ENCODE results near the gene ZIC4.

ZIC4 gene

GRCh38 chr3:147415874-147416273 is 9.5 kb upstream of the ZIC4 start:
- TF ChIP-seq, protein P1, sequence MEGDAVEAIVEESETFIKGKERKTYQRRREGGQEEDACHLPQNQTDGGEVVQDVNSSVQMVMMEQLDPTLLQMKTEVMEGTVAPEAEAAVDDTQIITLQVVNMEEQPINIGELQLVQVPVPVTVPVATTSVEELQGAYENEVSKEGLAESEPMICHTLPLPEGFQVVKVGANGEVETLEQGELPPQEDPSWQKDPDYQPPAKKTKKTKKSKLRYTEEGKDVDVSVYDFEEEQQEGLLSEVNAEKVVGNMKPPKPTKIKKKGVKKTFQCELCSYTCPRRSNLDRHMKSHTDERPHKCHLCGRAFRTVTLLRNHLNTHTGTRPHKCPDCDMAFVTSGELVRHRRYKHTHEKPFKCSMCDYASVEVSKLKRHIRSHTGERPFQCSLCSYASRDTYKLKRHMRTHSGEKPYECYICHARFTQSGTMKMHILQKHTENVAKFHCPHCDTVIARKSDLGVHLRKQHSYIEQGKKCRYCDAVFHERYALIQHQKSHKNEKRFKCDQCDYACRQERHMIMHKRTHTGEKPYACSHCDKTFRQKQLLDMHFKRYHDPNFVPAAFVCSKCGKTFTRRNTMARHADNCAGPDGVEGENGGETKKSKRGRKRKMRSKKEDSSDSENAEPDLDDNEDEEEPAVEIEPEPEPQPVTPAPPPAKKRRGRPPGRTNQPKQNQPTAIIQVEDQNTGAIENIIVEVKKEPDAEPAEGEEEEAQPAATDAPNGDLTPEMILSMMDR (IDR thresholded peaks at IDR 0.05) = no peak
- DNase-seq = no peak
- peaks cover 100% of the 10 kb centered on the region for H3K27me3 Mint-ChIP-seq (ENCODE audit: low read depth, poor library complexity)
- no peaks in the 10 kb centered on the region for H3K36me3 Mint-ChIP-seq (ENCODE audit: low read depth)
- no peak overlapping the region for H3K4me3 Mint-ChIP-seq
- H3K4me1 Mint-ChIP-seq = peaks cover 35% of the 10 kb centered on the region
- H3K9me3 Mint-ChIP-seq = no peaks in the 10 kb centered on the region
- H3K27ac Mint-ChIP-seq = no peak overlapping the region

GRCh38 chr3:147415286-147415685 is 8.9 kb upstream of the ZIC4 start:
- Mint-ChIP-seq H3K4me3 (no peak overlapping the region), H3K36me3 (ENCODE audit: low read depth) (no peaks in the 10 kb centered on the region), H3K4me1 (peaks cover 37% of the 10 kb centered on the region), H3K27ac (no peak overlapping the region), H3K27me3 (ENCODE audit: low read depth, poor library complexity) (peaks cover 100% of the 10 kb centered on the region), H3K9me3 (no peaks in the 10 kb centered on the region)
- no peak for DNase-seq
- TF ChIP-seq, protein P1 (IDR thresholded peaks at IDR 0.05) = no peak

- H3K9me3 Mint-ChIP-seq = no peaks in the 10 kb centered on the region
- TF ChIP-seq, protein P1 (IDR thresholded peaks at IDR 0.05) = no peak
- H3K27me3 Mint-ChIP-seq (ENCODE audit: low read depth, poor library complexity) = peaks cover 100% of the 10 kb centered on the region
- no peaks in the 10 kb centered on the region for H3K36me3 Mint-ChIP-seq (ENCODE audit: low read depth)
- DNase-seq = no peak
- peaks cover 31% of the 10 kb centered on the region for H3K4me1 Mint-ChIP-seq
- H3K4me3 Mint-ChIP-seq = peak overlapping the region; percentile 57
- no peak overlapping the region for H3K27ac Mint-ChIP-seq
Measured at GRCh38 chr3:147414390-147415138, 8.2 kb upstream of the ZIC4 start.

- peak overlapping the region; percentile 78 for H3K4me3 Mint-ChIP-seq
- H3K27me3 Mint-ChIP-seq (ENCODE audit: low read depth, poor library complexity) = peaks cover 100% of the 10 kb centered on the region
- DNase-seq = no peak
- peaks cover 34% of the 10 kb centered on the region for H3K4me1 Mint-ChIP-seq
- no peaks in the 10 kb centered on the region for H3K9me3 Mint-ChIP-seq
- H3K27ac Mint-ChIP-seq = no peak overlapping the region
- H3K36me3 Mint-ChIP-seq (ENCODE audit: low read depth) = no peaks in the 10 kb centered on the region
- TF ChIP-seq, protein P1 (IDR thresholded peaks at IDR 0.05) = no peak
Measured at GRCh38 chr3:147413686-147414389, 7.5 kb upstream of the ZIC4 start.

DNA sequence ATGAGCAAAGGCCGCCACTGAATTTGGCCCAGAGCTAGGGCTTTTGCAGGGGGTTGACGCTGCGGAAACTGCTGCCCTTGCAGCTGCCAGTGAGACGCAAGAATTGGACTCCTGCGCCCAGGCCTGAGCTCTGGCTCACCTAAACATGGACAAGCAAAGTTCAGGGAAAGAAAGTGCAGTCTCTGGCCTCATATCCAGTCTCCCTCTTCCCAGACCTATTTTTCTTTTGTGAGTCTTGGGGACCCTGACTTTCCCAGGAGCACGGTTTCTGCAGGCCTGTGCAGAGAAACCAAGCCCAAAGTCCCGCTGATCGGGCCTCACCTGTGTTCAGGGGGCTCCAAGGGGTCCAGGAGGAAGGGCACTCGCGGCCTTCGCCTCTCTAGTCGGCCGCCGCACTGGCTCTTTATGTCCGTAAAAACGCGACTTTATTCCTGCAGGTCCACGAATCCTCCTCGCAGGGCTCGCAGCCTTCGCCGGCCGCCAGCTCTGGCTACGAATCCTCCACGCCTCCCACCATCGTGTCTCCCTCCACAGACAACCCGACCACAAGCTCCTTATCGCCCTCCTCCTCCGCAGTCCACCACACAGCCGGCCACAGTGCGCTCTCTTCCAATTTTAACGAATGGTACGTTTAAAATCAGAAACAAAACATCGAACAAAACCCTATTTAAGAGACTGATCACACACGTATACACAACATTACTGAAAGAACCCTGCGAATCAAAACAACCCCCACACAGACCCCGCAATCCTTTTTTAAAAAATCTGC is 6.8 kb upstream of the ZIC4 start:
- peaks cover 37% of the 10 kb centered on the region for H3K4me1 Mint-ChIP-seq
- TF ChIP-seq, protein P1 (IDR thresholded peaks at IDR 0.05) = no peak
- no peak for DNase-seq
- no peaks in the 10 kb centered on the region for H3K36me3 Mint-ChIP-seq (ENCODE audit: low read depth)
- no peaks in the 10 kb centered on the region for H3K9me3 Mint-ChIP-seq
- H3K27ac Mint-ChIP-seq = no peak overlapping the region
- peak overlapping the region; percentile 78 for H3K4me3 Mint-ChIP-seq
- H3K27me3 Mint-ChIP-seq (ENCODE audit: low read depth, poor library complexity) = peaks cover 100% of the 10 kb centered on the region
